ENCODE measurements around the gene ADAMTS10.

GRCh38 chr19:8585894-8586750, 24.4 kb downstream of the ADAMTS10 start:
- TF ChIP-seq CTCF (IDR thresholded peaks at IDR 0.05; ENCODE audit: low read depth, low read length, poor library complexity, severe bottlenecking) (peak; percentile 73), EZH2phosphoT487 (IDR thresholded peaks at IDR 0.05; ENCODE audit: borderline replicate concordance, low read length) (no peak)

Data from DOHH2 (cell line).